GM18499 (cell line): Measurements from ENCODE around the gene ZKSCAN5.

Experiments used
- ATAC-seq: cut with Tn5 transposase; IDR thresholded peaks from one replicate; pipeline ENCODE4 v1.9.1; 2021; ENCODE audit warnings: moderate number of reproducible peaks; ENCODE audit not compliant: insufficient read depth, unreplicated experiment

The ZKSCAN5 gene

GRCh38 chr7:99504603-99505323, at the start of gene ZKSCAN5:
Gene ZKSCAN5 (plus strand): TSS chr7:99504662. CDS start chr7:99506045, 1,383 bp downstream.
- peak; percentile 51 for ATAC-seq

- no peak for ATAC-seq
Observed at GRCh38 chr7:99455874-99456273, 48.6 kb upstream of the ZKSCAN5 start.

DNA sequence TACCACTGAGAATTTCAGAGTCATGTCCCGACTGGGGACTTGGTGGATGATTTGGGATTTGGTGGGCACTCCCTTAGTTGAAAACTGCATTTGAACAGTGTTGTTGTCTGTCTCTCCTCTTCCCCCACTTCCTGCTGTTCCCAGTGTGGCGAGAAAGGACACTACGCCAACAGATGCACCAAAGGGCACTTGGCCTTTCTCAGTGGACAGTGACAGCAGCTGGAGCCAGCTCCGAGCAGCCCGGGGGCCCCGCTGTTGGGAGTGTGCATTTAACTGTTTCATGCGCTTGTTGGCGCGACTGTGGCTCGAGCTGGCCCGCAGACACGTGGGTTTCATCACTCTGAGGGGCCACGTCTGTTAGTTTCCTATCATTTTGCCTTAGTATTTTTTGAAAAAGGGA, 48.2 kb upstream of the ZKSCAN5 start:
- ATAC-seq = no peak

DNA sequence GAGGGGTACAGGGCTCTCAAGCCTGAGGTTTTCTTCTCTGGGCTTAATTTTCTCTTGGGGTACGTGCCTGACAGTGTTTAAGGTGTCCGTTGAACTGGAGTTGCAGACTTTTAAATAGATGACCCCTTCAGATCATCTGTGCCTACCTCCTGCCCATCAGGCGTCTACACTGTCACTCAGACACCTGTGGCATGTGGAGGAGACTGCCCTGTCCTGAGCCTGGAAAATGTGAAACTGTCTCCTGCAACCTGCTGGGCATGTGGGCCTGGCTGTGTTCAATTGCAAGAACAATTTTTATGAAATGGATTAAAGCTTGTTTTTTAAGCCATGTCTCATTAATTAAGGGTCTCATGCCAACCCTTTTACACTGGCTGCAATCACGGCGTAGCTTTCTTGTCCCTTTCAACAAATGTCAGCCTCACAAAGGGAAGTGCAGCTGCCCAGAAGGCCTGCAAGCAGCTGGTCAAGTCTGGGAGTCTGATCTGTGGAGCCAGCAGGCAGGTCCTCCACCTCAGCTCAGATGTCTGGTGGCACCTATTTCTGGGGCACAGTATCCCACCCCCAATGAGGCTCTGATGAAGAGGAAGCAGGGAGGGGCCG, 47.3 kb upstream of the ZKSCAN5 start:
- no peak for ATAC-seq

DNA sequence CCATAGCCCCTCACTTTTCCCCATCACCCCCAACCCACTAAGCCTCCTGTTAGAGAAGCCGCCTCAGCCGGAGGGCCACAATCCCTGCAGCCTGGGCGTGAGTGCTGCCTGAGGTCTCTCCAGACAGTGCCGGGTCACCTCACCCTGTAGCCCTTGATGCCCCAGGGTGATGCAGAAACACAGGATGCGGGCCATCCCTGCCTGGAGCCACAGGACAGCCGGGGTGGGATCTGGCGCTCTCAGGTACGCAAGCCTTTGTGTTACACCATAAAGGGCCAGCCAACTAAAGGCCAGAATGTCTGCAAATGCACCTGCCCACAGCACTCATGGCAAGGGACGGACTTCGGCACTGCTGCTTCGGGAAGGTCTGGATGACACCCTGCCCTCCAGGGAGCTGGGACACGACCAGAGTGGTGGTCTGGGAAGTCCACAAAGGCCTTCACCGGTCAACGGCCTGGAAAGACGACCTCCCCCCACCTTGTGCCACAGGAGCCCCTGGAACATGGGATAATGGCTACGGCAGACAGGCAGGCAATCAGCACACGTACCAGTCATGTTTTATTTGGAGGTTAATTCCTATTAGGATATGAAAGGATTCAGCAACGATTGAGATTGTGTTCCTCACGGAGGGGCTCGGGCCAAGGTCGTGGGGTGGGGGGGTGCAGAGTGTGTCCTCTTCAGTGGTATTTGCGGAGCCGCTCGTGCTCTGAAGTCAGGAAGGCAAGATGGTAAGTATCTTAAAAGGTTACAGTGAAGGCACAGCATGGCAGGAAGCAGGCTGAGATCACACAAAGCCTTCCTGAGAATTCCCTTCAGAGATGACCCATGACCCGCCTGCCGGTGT, 46.6 kb upstream of the ZKSCAN5 start:
- no peak for ATAC-seq

- no peak for ATAC-seq
Observed at GRCh38 chr7:99459087-99459486, 45.4 kb upstream of the ZKSCAN5 start.

- no peak for ATAC-seq
Observed at GRCh38 chr7:99460651-99461050, 43.8 kb upstream of the ZKSCAN5 start.

DNA sequence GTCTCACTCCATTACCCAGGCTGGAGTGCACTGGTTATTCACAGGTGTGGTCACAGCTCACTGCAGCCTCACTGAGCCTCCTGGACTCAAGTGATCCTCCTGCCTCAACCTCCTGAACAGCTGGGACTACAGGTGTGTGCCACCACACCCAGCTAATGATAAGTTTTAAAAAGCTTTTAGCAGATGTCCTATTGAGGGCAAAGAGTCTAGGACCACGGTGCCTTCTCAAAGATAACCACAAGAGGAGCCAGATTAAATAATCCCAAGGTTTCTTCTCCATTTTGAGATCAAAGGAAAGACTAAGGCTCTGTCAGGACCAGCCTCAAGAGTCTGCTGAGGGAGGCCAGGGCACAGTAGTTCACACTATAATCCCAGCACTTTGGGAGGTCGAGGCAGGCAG, 43.2 kb upstream of the ZKSCAN5 start:
- ATAC-seq = no peak

- ATAC-seq = no peak
Observed at GRCh38 chr7:99465421-99465768, 39.1 kb upstream of the ZKSCAN5 start.

DNA sequence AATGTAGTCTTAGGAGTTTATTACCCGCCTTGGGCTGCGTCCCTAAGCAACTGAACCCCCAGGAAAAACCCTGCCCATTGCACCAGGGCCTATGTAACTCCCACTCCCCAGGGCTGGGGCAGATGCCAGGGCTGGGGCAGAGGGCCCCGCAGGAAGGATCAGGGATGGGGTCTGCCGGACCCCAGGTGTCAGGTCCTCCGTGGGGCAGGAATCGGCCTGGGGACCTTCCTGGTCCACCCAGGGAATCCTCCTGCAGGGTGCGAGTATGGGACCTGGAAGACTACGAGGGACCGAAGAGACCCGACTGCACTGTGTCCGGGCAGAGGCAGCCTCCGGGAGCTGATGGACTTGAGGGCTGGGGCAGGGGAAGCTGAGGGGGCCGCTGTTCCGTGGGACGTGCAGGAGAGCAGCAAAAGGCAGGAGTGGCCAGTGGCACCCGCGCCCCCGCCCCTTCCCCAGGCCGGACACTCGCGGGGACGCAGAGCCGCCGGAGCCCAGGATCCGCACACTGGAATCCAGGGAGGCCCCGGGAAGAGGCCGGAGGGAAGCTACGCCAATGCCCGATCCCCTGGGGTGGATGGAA, 36.0 kb upstream of the ZKSCAN5 start:
- no peak for ATAC-seq

GRCh38 chr7:99469381-99470065, 34.9 kb upstream of the ZKSCAN5 start:
- ATAC-seq = no peak

DNA sequence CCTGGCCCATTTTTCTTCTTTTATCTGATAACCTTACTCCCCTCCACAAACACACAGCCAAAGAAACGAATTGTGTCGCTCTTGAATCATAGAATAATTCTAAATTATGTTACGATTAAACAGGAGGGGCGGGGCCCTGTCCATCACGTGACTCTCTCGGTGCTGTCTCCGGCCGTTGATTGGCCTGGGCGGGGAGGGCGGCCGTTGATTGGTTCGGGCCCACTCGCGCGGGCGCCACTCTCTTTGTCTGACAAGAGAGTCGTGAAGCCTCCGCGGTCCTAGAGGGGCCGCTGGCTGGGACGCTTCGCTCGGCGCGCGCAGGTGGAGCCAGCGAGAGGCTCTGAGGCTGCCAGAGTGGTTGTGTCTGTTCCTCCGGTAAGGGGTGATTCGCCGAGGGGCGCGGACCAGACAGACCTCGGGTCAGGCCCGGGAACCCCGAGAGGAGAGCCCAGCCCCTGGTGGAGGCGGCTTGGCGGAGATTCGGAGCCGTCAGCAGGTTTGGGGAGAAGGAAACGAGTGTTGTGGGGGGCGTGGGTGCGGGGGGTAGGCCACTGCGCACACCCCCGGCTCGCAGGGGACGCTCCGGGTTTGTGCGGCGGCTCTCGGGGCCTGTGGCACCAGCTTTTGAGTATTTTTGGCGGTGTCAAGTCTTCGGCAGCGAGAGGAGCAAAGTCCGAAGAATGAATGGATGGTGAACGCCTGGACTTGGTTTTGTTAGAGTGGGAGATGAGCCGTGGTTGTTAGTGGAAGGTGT, 31.7 kb upstream of the ZKSCAN5 start, which contains the start of gene ZNF789:
Gene ZNF789 (plus strand): TSS at position 330 of the 754 bp plus-strand sequence. CDS start 3,567 bp downstream, outside the sequence.
- ATAC-seq = peak; percentile 54

GRCh38 chr7:99473315-99473596, 31.2 kb upstream of the ZKSCAN5 start:
- peak; percentile 8 for ATAC-seq

- ATAC-seq = no peak
Observed at GRCh38 chr7:99476107-99476506, 28.4 kb upstream of the ZKSCAN5 start.

DNA sequence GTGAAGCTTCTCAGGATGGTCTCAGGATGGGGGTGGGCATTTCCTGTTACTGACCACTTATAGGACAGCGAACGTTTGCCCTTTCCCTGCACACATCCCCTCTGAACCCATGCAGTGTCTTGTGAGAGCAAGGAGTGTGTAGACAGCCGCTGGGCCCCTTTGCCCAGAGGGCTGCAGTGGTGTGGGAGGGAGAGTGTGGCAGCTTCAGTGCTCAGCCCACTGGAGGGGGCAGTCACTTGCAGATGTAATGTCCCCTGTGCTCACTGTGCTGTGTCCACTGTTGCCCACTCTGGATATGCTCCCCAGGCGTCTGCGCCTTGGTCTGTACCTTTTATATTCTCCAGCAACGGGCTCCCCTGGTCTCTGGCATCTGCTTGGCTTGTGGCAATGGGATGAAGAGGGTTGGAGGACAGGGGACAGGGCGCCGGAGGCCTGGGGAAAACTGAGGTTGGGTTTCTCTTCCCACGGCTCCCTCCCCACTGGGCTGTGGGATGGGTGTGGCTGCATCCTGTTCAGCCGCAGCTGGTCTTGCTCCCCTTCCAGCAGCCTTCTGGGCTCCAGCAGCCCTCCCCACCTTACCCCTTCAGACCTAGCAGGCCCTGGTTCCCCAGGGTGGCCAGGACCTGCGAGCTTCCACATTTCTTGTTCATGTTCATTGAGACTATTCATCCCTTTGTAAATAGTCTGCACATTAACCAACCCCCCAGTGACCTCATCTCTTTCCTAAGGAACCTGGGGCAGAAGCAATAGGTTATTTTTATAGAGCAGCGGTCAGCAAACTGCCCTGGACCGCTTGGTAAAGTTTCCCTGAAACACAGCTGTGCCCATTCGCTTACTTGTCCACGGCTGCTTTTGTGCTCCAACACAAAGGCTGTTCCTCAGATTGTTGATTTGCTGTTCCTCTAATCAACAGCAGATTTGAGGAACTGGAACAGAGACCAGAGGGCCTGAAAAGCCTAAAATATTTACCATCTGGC, 25.7 kb upstream of the ZKSCAN5 start:
- ATAC-seq = no peak

GRCh38 chr7:99485094-99485493, 19.4 kb upstream of the ZKSCAN5 start:
- no peak for ATAC-seq

- no peak for ATAC-seq
Observed at GRCh38 chr7:99489235-99489634, 15.2 kb upstream of the ZKSCAN5 start.

- no peak for ATAC-seq
Observed at GRCh38 chr7:99490878-99491277, 13.6 kb upstream of the ZKSCAN5 start.

DNA sequence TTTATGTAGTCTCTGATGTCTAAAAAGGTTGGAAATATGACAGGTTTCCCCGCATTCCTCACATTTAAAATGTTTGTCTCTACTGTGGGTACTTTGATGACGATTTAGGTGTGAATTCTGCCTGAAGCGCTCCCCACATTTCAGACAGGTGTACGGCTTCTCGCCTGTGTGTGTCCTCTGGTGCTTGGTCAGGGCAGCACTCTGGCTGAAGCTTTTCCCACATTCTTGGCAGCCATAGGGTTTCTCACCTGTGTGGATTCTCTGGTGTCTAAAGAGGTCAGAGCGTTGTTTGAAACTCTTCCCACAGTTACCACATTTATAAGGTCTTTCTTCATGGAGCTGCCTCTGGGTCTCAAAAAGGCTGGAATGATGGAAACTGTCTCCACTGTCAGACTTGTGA, 10.6 kb upstream of the ZKSCAN5 start:
- no peak for ATAC-seq
